SU-DHL-6 (cell line): ENCODE measurements around the gene PCK2.

Experiments used
- H2AFZ ChIP-seq: fragments of 200-600 bp; sonication (generic); 2 replicates; pipeline ENCODE4 v1.6.1; 2014; ENCODE audit warnings: low read depth, mild to moderate bottlenecking, moderate library complexity, mixed read lengths, antibody characterized with exemption, low read length; ENCODE audit not compliant: severe bottlenecking
- H3F3A ChIP-seq: fragments of 200-600 bp; shearing (Covaris generic); 2 replicates; pipeline ENCODE4 v1.6.0; 2016; ENCODE audit warnings: antibody characterized with exemption, mild to moderate bottlenecking; ENCODE audit not compliant: insufficient read depth
- H3K27ac ChIP-seq: fragments of 200-600 bp; sonication (generic); 2 replicates; pipeline ENCODE4 v1.5.1; 2016; ENCODE audit warnings: low read depth, mild to moderate bottlenecking, low read length, moderate library complexity, mixed read lengths
- H3K27me3 ChIP-seq: fragments of 200-600 bp; sonication (generic), shearing (Covaris generic); 2 replicates; pipeline ENCODE4 v1.6.0; 2014; ENCODE audit warnings: mild to moderate bottlenecking, low read length
- H3K36me3 ChIP-seq: fragments of 200-600 bp; sonication (generic); 2 replicates; pipeline ENCODE4 v1.6.1; 2014; ENCODE audit warnings: mild to moderate bottlenecking, low read length, mixed read lengths
- H3K4me2 ChIP-seq: fragments of 300-600, 200-600 bp; shearing (Covaris generic), sonication (generic); 2 replicates; pipeline ENCODE4 v1.6.0; 2014; ENCODE audit warnings: low read length, low read depth, mild to moderate bottlenecking; ENCODE audit not compliant: poor library complexity, severe bottlenecking
- H3K4me3 ChIP-seq: fragments of 200-600 bp; sonication (generic); 2 replicates; pipeline ENCODE4 v1.5.1; 2014; ENCODE audit warnings: antibody characterized with exemption, low read length, mild to moderate bottlenecking, mixed read lengths; ENCODE audit not compliant: insufficient read depth, poor library complexity, severe bottlenecking
- H3K79me2 ChIP-seq: fragments of 200-600 bp; sonication (generic); 2 replicates; pipeline ENCODE4 v1.6.1; 2014; ENCODE audit warnings: mild to moderate bottlenecking, low read length, moderate library complexity; ENCODE audit not compliant: insufficient read depth
- H3K9ac ChIP-seq: fragments of 200-600 bp; sonication (generic); 2 replicates; pipeline ENCODE4 v1.7.0; 2014; ENCODE audit warnings: mild to moderate bottlenecking, low read length
- H3K9me2 ChIP-seq: fragments of 200-600 bp; sonication (generic); replicated peaks from 2 replicates; pipeline ENCODE4 v1.6.1; 2014; ENCODE audit warnings: low read length; ENCODE audit not compliant: insufficient read depth
- H3K9me3 ChIP-seq: fragments of 200-600 bp; sonication (generic); 2 replicates; pipeline ENCODE4 v1.6.1; 2014; ENCODE audit warnings: low read length, mixed read lengths; ENCODE audit not compliant: insufficient read depth
- H4K20me1 ChIP-seq: fragments of 200-600 bp; sonication (generic); 2 replicates; pipeline ENCODE4 v1.6.1; 2014; ENCODE audit warnings: low read depth, mild to moderate bottlenecking, antibody characterized with exemption, low read length, moderate library complexity, mixed read lengths
- EZH2phosphoT487 ChIP-seq: fragments of 200-600 bp; sonication (generic), shearing (Covaris generic); conservative IDR thresholded peaks from 2 replicates; pipeline ENCODE4 v1.6.1; 2018; ENCODE audit warnings: mild to moderate bottlenecking, antibody characterized with exemption, low read length, moderate library complexity, mixed read lengths
- TF ChIP-seq, protein P1 (sequence below): fragments of 200-600 bp; sonication (generic); IDR thresholded peaks from one replicate; pipeline ENCODE4 v1.5.1; 2017; ENCODE audit warnings: antibody characterized with exemption, mild to moderate bottlenecking, low read length, moderate library complexity; ENCODE audit not compliant: insufficient read depth, poor library complexity, severe bottlenecking

Gene PCK2

DNA sequence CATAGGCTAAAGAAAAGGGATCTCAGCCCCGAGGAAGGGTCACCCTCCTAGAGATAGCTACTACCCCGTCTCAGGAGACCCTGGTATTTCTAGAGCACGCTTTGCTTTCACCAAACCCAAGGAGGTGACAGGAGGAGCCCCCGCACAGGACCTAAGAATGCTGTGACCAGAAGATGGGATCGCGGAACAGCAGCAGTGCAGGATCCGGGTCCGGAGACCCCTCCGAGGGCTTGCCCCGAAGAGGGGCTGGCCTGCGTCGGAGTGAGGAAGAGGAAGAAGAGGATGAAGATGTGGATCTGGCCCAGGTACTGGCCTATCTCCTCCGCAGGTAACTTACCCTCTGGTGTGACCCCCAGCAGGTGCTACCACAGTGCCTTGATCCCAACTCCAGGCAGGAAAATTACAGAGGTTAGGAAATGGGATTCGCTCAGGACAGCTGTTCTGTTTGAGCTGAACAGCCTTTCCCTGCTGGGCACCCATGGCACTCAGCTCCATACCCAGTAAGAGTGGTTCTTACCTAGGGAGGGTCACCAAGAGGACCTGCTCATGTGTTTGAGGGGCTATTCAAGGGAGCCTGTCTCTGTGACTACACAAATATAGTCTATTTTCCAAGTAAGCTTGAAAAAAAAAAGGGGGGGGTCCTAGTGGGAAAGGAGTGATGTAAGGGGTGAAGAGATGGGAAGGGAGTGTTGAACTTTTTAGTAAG, 21.5 kb downstream of the PCK2 start:
- H3K27me3 ChIP-seq: no peaks in the 10 kb centered on the region
- no peaks in the 10 kb centered on the region for H3K36me3 ChIP-seq
- peak overlapping the region; percentile 22; the same call in 1 of the 2 replicates for H3K27ac ChIP-seq
- peaks cover 16% of the 10 kb centered on the region for H3K79me2 ChIP-seq
- H3K4me3 ChIP-seq: peak overlapping the region; percentile 75
- no peaks in the 10 kb centered on the region for H3K9me2 ChIP-seq
- peak overlapping the region; percentile 8 for H2AFZ ChIP-seq
- H3K4me2 ChIP-seq: peak overlapping the region; percentile 81
- H3K9me3 ChIP-seq: no peaks in the 10 kb centered on the region
- peaks cover 5% of the 10 kb centered on the region; the same call in 1 of the 2 replicates for H3F3A ChIP-seq
- H3K9ac ChIP-seq: peak overlapping the region; percentile 82
- no peak for TF ChIP-seq EZH2phosphoT487
- TF ChIP-seq, protein P1, sequence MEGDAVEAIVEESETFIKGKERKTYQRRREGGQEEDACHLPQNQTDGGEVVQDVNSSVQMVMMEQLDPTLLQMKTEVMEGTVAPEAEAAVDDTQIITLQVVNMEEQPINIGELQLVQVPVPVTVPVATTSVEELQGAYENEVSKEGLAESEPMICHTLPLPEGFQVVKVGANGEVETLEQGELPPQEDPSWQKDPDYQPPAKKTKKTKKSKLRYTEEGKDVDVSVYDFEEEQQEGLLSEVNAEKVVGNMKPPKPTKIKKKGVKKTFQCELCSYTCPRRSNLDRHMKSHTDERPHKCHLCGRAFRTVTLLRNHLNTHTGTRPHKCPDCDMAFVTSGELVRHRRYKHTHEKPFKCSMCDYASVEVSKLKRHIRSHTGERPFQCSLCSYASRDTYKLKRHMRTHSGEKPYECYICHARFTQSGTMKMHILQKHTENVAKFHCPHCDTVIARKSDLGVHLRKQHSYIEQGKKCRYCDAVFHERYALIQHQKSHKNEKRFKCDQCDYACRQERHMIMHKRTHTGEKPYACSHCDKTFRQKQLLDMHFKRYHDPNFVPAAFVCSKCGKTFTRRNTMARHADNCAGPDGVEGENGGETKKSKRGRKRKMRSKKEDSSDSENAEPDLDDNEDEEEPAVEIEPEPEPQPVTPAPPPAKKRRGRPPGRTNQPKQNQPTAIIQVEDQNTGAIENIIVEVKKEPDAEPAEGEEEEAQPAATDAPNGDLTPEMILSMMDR: no peak
- H4K20me1 ChIP-seq: no peaks in the 10 kb centered on the region

DNA sequence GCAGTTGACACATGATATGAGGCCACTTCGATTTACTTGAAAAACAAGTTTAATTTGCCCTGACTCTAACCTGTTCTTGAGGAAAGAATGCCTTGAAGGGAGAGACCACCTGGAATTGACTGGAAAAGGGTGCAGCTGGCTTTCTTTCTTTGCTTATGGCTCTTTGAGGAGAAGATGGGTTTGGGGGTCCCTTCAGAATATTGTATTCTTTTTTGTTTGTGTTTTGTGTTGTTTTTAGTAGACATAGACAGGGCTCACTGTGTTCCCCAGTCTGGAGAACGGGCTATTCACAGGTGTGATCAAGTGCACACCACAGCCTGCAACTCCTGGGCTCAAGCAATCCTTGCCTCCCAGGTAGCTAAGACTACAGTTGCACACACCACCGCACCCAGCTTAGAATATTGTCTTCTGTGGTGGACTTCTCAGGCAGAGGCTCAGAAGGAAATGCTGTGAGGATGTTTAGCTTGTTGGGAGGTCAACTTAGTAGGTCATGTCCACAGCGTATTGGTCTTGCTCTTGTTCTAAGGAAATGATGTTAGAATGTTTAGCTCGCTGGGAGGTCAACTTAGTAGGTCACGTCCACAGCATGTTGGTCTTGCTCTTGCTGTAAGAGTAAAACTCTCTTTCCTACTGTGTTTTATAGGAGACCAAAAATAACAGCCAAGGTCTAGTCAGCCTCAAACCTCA, 22.2 kb downstream of the PCK2 start:
- Histone ChIP-seq H3K4me3 (peak overlapping the region; percentile 75), H3K36me3 (no peaks in the 10 kb centered on the region), H4K20me1 (no peaks in the 10 kb centered on the region), H3K27ac (no peak overlapping the region), H3K9ac (peak overlapping the region; percentile 82), H3K4me2 (peak overlapping the region; percentile 81), H3K27me3 (no peaks in the 10 kb centered on the region), H3K9me3 (no peaks in the 10 kb centered on the region), H3K79me2 (peaks cover 16% of the 10 kb centered on the region), H3K9me2 (no peaks in the 10 kb centered on the region), H2AFZ (no peak overlapping the region), H3F3A (no peaks in the 10 kb centered on the region)
- no peak for TF ChIP-seq EZH2phosphoT487
- TF ChIP-seq, protein P1: no peak

DNA sequence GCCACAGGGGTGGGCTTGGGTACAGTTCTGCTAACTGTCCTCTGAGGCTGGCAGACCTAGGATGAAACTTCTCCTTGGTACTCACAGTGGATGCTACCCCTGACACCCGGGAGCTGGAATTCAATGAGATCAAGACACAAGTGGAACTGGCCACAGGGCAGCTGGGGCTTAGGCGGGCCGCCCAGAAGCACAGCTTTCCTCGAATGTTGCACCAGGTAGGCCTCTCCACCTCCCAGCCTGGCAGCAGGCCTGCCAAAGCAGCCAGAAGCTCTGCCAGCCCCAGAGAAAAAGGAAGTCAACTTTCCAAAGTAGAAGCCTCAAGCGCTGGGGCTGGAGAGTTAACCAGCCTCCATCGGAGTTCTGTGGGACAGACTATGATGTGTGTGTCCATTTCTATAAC, 23.1 kb downstream of the PCK2 start:
- Histone ChIP-seq H4K20me1 (no peaks in the 10 kb centered on the region), H2AFZ (no peak overlapping the region), H3K27me3 (no peaks in the 10 kb centered on the region), H3F3A (no peaks in the 10 kb centered on the region), H3K27ac (no peak overlapping the region), H3K79me2 (peaks cover 16% of the 10 kb centered on the region), H3K4me3 (no peak overlapping the region), H3K4me2 (no peak overlapping the region), H3K9ac (no peak overlapping the region), H3K9me3 (no peaks in the 10 kb centered on the region), H3K9me2 (no peaks in the 10 kb centered on the region), H3K36me3 (no peaks in the 10 kb centered on the region)
- no peak for TF ChIP-seq EZH2phosphoT487
- TF ChIP-seq, protein P1: no peak
